ENCODE data around the gene NDFIP1.
"Not testable (repeated sequence)": the region's sequence is repeated elsewhere in the genome, so short reads cannot be mapped to it uniquely, and the experiment has no call there.

Gene NDFIP1

DNA sequence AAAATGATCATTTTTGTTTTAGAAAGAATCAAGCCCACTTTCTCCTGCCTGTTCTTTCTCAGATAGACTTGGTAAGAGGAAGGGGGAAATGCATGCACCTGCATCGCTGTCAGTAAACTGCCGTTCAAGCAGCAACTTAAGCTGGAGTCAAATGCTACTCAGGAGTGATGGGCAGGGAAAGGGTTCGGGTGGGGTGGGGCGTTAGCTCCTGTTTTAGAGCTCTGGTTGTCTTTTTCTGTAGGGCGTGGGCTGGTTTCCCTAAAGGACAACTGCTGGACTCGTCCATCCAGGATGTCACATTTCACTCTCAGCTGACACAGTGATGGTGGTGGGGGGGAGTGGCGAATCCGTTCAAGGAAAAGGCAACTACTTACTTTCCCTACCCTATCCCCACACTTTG is 75.0 kb downstream of the NDFIP1 start:
- no peak for DNase-seq (ENCODE audit: low read depth in 1 of 2, low spot score in 1 of 2)

DNA sequence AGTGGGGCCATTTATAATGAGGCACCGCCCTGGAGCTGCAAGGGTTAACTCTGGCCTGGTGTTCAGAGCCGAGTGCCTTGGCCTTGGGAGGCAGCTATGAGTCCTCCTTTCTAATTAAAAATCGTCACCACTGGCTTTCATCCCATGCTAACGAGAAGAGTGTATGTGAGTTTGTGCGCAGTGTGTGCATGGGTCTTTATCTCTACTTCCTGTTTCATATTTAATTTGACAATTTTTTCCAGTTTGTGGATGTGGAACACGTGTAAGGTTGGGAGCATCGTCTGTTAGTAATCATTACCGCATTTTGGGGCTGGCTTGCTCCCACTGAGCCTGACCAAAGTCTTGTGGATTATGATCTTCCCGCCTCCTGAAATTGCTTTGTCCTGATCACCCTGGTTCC is 76.4 kb downstream of the NDFIP1 start:
- DNase-seq (ENCODE audit: low read depth in 1 of 2, low spot score in 1 of 2), result no peak

DNA sequence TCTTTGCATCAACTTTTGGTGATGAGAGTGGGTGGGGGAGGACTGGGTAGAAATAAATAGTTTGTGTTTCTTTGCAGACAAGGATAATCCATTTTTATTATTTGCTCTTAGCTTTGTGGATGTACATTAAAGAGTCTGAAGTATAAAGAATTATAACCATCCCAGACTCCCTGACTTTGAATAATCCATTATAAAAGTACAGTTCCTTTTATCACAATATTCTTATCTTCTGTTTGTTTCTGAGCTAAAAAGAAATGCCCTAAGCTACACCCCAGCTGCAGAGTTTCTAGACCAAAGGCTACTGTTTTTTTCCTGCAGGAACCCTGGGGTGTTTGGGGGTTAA is 77.9 kb downstream of the NDFIP1 start:
- no peak for DNase-seq (ENCODE audit: low read depth in 1 of 2, low spot score in 1 of 2)

DNA sequence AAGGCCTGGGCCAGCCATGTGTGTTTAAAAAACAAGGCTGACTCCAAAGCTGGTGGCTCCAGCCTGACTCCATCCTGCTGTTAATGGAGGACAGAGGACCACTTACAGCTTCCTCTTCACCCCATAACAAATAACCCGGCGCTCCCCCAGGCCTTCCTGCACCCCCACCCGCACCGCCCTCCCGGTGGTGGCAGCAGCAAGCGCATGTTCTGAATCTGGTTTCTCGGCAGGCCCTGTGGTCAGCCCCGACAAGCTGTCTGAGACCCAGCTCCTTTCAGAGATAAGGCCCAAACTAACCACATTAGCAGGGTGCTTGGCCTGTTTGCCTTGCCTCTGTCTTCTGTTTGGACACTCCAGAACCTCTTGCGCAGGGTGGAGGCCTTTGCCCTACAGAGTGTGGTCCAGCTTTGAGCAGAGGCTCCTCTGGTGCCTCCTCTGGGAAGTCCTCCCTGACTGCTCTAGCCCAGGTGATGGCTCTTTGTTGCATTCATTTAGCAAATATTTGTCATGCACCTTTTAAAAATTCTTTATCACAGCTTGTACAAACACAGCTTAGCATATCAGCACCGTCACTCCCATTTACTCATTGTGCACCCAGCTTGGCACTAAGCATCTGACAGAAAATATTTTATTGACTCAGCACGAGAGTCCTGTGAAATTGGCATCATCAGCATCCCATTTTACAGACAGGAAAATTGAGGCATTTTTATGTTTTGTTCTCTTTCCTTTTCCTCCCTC is 78.4 kb downstream of the NDFIP1 start:
- no peak for DNase-seq (ENCODE audit: low read depth in 1 of 2, low spot score in 1 of 2)

DNA sequence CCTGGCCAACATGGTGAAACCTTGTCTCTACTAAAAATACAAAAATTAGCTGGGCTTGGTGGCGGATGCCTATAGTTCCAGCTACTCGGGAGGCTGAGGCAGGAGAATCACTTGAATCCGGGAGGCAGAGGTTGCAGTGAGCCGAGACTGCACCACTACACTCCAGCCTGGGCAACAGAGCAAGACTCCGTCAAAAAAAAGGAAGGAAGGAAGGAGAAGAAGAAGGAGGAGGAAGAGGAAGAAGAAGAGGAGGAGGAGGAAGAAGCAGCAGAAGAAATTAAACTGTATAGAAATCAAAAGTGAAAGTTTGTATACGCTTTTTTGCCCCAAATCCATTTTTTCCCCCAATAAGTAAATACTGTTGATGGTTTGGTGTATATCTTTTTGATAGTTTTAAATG is 80.1 kb downstream of the NDFIP1 start:
- DNase-seq (ENCODE audit: low read depth in 1 of 2, low spot score in 1 of 2), result not testable (repeated sequence)

DNA sequence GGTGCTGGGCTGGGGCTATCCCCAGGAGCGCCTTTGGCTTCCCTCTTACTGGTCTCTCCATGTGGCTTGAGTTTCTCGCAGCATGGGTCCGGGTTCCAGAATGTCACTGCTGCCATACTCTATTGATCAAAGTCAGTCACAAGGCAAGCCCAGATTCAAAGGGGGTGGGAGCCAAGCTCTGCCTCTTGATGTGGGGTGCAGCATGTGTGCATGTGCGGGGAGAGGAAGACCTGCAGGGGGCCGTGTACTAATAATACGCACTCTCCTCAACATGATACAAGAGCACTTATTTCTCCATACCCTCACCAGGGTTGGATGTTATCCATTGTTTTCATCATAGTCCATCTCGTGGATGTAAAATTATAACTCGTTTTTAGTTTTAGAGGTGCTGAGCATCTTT is 81.2 kb downstream of the NDFIP1 start:
- no peak for DNase-seq (ENCODE audit: low read depth in 1 of 2, low spot score in 1 of 2)

DNA sequence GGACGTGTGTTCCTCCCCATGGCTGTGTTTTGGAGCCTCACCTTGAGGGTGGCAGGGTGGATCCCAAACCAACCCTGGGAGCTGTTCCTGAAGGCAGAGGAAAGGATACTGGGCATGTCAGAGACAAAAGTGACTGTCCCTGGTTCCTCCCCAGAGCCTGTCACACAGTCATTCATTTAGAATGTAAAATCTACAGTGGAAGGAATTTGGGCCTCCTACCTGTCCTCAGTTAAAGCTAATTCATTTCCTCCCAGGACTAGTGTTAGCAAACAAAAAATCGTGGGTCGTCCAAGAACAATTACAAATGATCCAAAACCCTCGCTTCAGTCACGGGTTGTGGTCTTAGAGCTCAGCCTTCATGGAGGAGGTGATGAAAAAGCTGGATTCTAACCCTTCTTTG is 83.2 kb downstream of the NDFIP1 start:
- DNase-seq (ENCODE audit: low read depth in 1 of 2, low spot score in 1 of 2), result no peak

DNA sequence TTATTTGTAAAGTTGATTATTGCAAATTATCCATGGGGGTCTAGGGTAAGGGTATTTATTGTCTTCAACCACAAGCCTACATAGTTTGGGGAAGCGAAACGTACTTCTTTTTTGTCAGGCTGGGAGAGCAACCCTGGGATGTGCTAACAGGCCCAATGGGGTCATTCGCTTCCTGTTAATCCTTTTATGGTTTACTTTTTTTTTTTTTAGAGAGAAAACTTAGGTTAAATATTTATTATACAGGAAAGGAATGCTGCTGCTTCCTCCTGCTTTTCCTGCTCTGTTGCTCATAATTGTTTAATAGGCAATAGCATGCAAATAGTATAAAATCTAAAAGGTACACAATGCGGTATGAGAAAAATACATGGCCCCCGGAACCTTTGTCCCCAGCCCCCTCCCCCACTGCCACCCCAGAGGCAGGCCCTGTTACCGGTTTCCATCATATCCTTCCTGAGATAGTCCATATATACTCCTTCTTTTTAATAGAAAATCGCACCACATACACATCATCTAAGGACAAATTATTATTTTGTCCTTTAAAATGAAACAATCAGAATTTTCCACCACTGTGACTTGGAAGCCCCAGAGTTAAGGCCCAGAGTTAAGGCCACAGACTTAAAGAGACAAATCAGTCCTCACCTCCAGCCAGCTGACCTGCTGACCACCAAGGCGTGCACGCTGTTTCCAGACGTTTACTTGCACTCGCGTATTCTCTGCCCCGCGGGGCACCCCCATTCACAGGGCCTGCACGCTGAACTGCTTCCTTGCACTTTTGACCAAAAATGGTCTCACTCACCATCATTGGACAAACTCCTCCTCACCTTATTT is 83.9 kb downstream of the NDFIP1 start:
- DNase-seq (ENCODE audit: low read depth in 1 of 2, low spot score in 1 of 2), result no peak

DNA sequence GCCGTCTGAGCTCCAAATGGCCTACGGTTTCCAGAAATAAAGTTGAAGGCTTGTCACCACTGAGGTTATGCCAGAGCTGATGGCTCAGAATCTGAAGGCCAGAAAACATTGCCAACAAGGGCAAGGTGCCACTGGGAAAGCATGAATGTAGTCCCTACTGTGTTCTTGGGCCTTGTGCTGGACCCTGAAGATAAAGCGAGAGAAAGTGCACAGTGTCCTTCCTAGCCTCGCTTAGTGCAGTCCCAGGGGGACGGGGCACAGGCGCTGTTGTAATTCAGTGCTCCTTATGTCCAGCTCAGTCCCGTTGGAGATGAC is 84.5 kb downstream of the NDFIP1 start:
- DNase-seq (ENCODE audit: low read depth in 1 of 2, low spot score in 1 of 2), result no peak

DNA sequence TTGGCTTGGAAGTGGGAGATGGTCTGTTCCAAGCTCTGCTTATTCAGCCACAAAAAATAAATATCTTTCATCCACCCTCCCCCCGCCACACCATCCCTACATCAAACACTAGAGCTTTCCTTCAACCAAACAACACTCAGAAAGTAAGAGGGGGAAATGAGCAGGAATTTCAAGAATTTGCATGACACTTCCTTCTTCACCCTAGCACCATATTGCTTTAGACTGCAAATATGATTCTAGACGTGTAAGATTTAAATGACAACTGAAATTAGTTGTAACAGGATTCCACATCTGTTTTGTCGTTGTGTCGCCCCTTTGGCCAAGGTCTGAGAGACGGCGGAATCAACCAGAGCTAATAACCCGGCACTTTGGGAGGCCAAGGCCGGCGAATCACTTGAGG is 88.5 kb downstream of the NDFIP1 start:
- DNase-seq (ENCODE audit: low read depth in 1 of 2, low spot score in 1 of 2), result no peak

DNA sequence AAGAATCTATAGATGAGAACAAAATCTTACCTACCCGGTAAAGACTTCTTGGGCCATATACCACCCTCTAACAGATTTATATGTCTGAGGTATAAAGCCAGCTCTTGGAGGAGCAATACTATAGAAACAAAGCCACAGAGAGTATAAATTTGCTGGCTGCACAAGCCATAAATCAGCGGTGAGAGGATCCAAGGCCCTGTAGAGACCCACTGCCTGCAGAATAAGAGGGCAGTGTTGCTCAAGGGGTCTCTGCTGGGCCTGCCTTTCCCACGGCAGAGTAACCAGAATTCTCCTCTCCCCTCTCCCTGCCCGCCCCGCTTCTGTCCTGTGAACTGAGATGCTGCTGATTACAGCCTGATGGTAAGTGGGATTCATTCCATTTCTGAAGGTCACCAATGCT is 89.2 kb downstream of the NDFIP1 start:
- no peak for DNase-seq (ENCODE audit: low read depth in 1 of 2, low spot score in 1 of 2)

DNA sequence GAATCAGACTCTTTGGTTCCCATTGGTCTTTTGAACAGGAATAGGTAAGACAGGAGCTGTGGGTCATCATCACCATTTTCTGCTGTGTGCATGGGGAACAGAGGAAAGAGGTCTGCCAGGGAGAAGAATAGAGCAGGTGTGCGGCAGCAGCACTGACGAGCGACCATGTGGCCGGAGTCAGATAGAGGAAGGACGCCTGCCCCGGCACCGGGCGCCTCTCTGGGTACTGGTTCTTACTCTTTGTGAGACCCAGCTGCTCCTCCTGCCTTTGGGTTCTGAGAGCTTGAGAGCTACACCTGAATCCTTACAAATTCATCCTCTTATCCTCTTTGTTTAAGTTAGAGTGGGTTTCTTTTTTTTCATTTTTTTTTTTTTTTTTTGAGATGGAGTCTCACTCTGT is 90.8 kb downstream of the NDFIP1 start:
- DNase-seq (ENCODE audit: low read depth in 1 of 2, low spot score in 1 of 2), result no peak

DNA sequence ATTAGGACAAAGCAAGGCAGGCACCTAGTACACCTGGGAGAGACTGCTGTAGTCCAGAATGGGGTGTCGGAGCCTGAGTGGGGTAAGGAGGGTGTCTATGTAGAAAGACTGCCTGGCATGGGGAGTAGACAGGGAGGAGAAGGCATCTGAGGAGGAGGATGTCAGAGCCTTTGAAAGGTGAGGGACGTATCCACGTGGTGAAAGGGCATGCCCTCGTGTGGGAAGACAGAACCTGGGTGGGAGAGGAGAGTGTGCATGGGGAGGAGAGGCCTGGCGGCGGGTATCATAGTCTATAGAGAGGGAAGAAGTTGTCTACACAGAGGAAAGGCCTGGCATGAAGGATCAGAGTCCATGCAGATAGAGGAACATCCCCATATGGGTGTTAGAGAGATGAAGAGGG is 91.8 kb downstream of the NDFIP1 start:
- DNase-seq (ENCODE audit: low read depth in 1 of 2, low spot score in 1 of 2), result no peak

DNA sequence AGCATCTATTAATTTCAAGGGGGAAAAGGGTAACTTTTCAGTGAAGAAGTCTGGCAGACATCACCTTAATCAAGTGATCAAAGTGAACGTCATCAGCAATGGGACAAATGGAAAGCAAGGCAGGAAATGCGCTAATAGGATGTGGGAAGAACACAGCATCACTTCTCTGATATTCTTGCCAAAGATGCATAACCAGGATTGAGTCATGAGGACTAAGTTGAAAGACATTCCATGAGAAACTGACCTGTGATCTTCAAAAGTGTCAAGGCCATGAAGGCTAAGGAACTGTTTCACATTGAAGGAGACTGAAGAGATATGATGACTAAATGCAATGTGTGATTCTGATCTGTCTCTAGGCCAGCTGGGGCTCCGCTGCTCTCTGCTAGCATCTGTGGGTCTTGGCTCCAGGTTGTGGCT is 92.9 kb downstream of the NDFIP1 start:
- no peak for DNase-seq (ENCODE audit: low read depth in 1 of 2, low spot score in 1 of 2)

DNA sequence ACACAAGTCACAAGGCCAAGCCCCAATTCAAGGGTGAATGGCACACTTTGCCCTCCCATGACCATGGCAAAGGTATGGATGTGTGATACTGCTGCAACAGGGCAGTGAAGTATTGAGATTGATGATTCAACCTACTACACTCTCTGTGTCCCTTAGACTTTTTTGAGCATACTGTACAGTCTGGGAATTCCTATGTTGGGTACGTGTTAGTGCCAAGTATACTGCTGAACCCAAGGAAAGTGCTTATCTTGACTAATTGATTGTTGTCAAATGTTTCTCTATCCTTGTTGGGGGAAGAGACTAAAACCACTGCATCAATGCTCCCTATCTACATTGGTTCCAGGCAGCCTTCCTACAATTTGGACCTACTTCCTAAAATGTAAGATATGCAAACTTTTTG is 93.7 kb downstream of the NDFIP1 start:
- DNase-seq (ENCODE audit: low read depth in 1 of 2, low spot score in 1 of 2), result no peak

Measured in activated T-helper 1 cell treated with anti-CD3 and anti-CD28 coated beads, Interleukin-2, amount 50 U/mL, for 16 hours (primary cell).